Measurements from ENCODE around the gene NDUFS1.

- TF ChIP-seq, protein P1, sequence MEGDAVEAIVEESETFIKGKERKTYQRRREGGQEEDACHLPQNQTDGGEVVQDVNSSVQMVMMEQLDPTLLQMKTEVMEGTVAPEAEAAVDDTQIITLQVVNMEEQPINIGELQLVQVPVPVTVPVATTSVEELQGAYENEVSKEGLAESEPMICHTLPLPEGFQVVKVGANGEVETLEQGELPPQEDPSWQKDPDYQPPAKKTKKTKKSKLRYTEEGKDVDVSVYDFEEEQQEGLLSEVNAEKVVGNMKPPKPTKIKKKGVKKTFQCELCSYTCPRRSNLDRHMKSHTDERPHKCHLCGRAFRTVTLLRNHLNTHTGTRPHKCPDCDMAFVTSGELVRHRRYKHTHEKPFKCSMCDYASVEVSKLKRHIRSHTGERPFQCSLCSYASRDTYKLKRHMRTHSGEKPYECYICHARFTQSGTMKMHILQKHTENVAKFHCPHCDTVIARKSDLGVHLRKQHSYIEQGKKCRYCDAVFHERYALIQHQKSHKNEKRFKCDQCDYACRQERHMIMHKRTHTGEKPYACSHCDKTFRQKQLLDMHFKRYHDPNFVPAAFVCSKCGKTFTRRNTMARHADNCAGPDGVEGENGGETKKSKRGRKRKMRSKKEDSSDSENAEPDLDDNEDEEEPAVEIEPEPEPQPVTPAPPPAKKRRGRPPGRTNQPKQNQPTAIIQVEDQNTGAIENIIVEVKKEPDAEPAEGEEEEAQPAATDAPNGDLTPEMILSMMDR (IDR thresholded peaks at IDR 0.05; ENCODE audit: low read depth, low read length), result no peak
- TF ChIP-seq EZH2phosphoT487 (IDR thresholded peaks at IDR 0.05; ENCODE audit: low read depth), result no peak
Measured at GRCh38 chr2:206080927-206081326, 78.3 kb downstream of the NDUFS1 start.
